ENCODE measurements around the gene AMY1B.
"Not testable (repeated sequence)": the region's sequence is repeated elsewhere in the genome, so short reads cannot be mapped to it uniquely, and the experiment has no call there.

GRCh38 chr1:103696110-103696509, at the start of gene AMY1B:
- TF ChIP-seq CTCF (IDR thresholded peaks at IDR 0.05; ENCODE audit: low read depth, low read length); EZH2phosphoT487 (IDR thresholded peaks at IDR 0.05; ENCODE audit: low read depth): not testable (repeated sequence)
